C4-2B (cell line): ENCODE data around the gene ZNF385A.

Experiments
- CTCF ChIP-seq: fragments of 450-650 bp; conservative IDR thresholded peaks from 2 replicates; pipeline ENCODE4 v1.5.1; 2017; ENCODE audit warnings: mild to moderate bottlenecking
- ZFX ChIP-seq: fragments of 450-650 bp; IDR thresholded peaks from 2 replicates; pipeline ENCODE4 v1.6.1; 2017

GRCh38 chr12:54355104-54355815 lies 29.3 kb downstream of the ZNF385A start:
- TF ChIP-seq CTCF (no peak), ZFX (no peak)
